ENCODE results near the gene DAD1.

DNA sequence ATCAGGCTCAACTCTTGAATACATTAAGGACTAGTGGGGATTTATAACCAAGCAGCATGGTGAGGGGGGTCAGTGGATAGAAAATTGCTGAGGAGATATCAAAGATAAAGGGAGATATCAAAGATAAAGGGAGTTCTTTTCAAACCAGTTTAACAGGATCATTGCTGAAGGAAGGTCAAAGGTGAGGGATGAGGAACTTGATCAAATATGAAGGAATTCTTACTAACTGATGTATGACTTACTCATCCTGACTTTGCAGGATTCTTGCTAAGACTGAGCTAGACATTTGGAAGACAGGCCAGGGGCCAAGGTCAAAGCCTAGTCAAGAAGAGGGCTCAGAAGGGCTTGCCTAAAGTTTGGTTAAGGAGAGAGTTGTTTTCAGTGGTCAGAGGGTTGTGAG lies 13.8 kb upstream of the DAD1 start:
- TF ChIP-seq, protein P1, sequence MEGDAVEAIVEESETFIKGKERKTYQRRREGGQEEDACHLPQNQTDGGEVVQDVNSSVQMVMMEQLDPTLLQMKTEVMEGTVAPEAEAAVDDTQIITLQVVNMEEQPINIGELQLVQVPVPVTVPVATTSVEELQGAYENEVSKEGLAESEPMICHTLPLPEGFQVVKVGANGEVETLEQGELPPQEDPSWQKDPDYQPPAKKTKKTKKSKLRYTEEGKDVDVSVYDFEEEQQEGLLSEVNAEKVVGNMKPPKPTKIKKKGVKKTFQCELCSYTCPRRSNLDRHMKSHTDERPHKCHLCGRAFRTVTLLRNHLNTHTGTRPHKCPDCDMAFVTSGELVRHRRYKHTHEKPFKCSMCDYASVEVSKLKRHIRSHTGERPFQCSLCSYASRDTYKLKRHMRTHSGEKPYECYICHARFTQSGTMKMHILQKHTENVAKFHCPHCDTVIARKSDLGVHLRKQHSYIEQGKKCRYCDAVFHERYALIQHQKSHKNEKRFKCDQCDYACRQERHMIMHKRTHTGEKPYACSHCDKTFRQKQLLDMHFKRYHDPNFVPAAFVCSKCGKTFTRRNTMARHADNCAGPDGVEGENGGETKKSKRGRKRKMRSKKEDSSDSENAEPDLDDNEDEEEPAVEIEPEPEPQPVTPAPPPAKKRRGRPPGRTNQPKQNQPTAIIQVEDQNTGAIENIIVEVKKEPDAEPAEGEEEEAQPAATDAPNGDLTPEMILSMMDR (IDR thresholded peaks at IDR 0.05), result no peak
- TF ChIP-seq POLR2A (IDR thresholded peaks at IDR 0.05) (no peak), EP300 (IDR thresholded peaks at IDR 0.05) (no peak)
